Right kidney (tissue), 9 donors: ENCODE measurements around the gene AFAP1L1.

Experiments used
- DNase-seq: peaks from one replicate; pipeline ENCODE4 v3.0.0-alpha.2; 2016
- long read RNA-seq, 8 donors: transcript quantifications; one replicate each; lab custom pipeline, GENCODE V29; 2026

Gene AFAP1L1
- long read RNA-seq, donor 1, full-length matches to known transcripts = 5 of 5 reads
- long read RNA-seq, donor 1, partial matches to known transcripts = 0 of 5 reads
- long read RNA-seq, donor 1, other reads (novel, unspliced or antisense) = 0 of 5 reads
- long read RNA-seq, donor 2, full-length matches to known transcripts = 1 of 1 reads
- long read RNA-seq, donor 2, partial matches to known transcripts = 0 of 1 reads
- long read RNA-seq, donor 2, other reads (novel, unspliced or antisense) = 0 of 1 reads
- long read RNA-seq, donor 3, full-length matches to known transcripts = 1 of 1 reads
- long read RNA-seq, donor 3, partial matches to known transcripts = 0 of 1 reads
- long read RNA-seq, donor 3, other reads (novel, unspliced or antisense) = 0 of 1 reads
- long read RNA-seq, donor 4, full-length matches to known transcripts = 2 of 2 reads
- long read RNA-seq, donor 4, partial matches to known transcripts = 0 of 2 reads
- long read RNA-seq, donor 4, other reads (novel, unspliced or antisense) = 0 of 2 reads
- long read RNA-seq, donor 5, full-length matches to known transcripts = 2 of 2 reads
- long read RNA-seq, donor 5, partial matches to known transcripts = 0 of 2 reads
- long read RNA-seq, donor 5, other reads (novel, unspliced or antisense) = 0 of 2 reads
- long read RNA-seq, donor 6, full-length matches to known transcripts = 3 of 3 reads
- long read RNA-seq, donor 6, partial matches to known transcripts = 0 of 3 reads
- long read RNA-seq, donor 6, other reads (novel, unspliced or antisense) = 0 of 3 reads
- long read RNA-seq, donor 7, partial matches to known transcripts = 0 of 1 reads
- long read RNA-seq, donor 7, other reads (novel, unspliced or antisense) = 0 of 1 reads
- long read RNA-seq, donor 8, full-length matches to known transcripts = 4 of 4 reads
- long read RNA-seq, donor 8, partial matches to known transcripts = 0 of 4 reads
- long read RNA-seq, donor 8, other reads (novel, unspliced or antisense) = 0 of 4 reads

- DNase-seq = peak; percentile 62
Observed at GRCh38 chr5:149271716-149272563, at the start of gene AFAP1L1. Gene AFAP1L1, plus strand, starts transcription at chr5:149271859. Its CDS starts 110 bp downstream, at chr5:149271969.

- no peak for DNase-seq
Observed at GRCh38 chr5:149223081-149223848, 48.4 kb upstream of the AFAP1L1 start.

GRCh38 chr5:149224282-149224681 is 47.4 kb upstream of the AFAP1L1 start:
- DNase-seq = no peak

GRCh38 chr5:149227168-149227826 is 44.4 kb upstream of the AFAP1L1 start:
- no peak for DNase-seq

- peak; percentile 8 for DNase-seq
Observed at GRCh38 chr5:149228618-149229297, 42.9 kb upstream of the AFAP1L1 start.

GRCh38 chr5:149229298-149229937 is 42.2 kb upstream of the AFAP1L1 start:
- no peak for DNase-seq

- DNase-seq = no peak
Observed at GRCh38 chr5:149235841-149236240, 35.8 kb upstream of the AFAP1L1 start.

- no peak for DNase-seq
Observed at GRCh38 chr5:149237662-149238061, 34.0 kb upstream of the AFAP1L1 start.

GRCh38 chr5:149238540-149238939 is 33.1 kb upstream of the AFAP1L1 start:
- DNase-seq = no peak

GRCh38 chr5:149239917-149240316 is 31.7 kb upstream of the AFAP1L1 start:
- no peak for DNase-seq

- no peak for DNase-seq
Observed at GRCh38 chr5:149240354-149240998, 31.2 kb upstream of the AFAP1L1 start.

GRCh38 chr5:149242339-149242738 is 29.3 kb upstream of the AFAP1L1 start:
- no peak for DNase-seq

- DNase-seq = no peak
Observed at GRCh38 chr5:149246906-149247305, 24.8 kb upstream of the AFAP1L1 start.

- DNase-seq = no peak
Observed at GRCh38 chr5:149247726-149248125, 23.9 kb upstream of the AFAP1L1 start.

GRCh38 chr5:149251546-149251945 is 20.1 kb upstream of the AFAP1L1 start:
- no peak for DNase-seq

GRCh38 chr5:149254506-149254905 is 17.2 kb upstream of the AFAP1L1 start:
- DNase-seq = no peak

GRCh38 chr5:149256451-149256850 is 15.2 kb upstream of the AFAP1L1 start:
- no peak for DNase-seq

- no peak for DNase-seq
Observed at GRCh38 chr5:149257131-149257530, 14.5 kb upstream of the AFAP1L1 start.
